ENCODE measurements around the gene MOV10.

Gene MOV10

DNA sequence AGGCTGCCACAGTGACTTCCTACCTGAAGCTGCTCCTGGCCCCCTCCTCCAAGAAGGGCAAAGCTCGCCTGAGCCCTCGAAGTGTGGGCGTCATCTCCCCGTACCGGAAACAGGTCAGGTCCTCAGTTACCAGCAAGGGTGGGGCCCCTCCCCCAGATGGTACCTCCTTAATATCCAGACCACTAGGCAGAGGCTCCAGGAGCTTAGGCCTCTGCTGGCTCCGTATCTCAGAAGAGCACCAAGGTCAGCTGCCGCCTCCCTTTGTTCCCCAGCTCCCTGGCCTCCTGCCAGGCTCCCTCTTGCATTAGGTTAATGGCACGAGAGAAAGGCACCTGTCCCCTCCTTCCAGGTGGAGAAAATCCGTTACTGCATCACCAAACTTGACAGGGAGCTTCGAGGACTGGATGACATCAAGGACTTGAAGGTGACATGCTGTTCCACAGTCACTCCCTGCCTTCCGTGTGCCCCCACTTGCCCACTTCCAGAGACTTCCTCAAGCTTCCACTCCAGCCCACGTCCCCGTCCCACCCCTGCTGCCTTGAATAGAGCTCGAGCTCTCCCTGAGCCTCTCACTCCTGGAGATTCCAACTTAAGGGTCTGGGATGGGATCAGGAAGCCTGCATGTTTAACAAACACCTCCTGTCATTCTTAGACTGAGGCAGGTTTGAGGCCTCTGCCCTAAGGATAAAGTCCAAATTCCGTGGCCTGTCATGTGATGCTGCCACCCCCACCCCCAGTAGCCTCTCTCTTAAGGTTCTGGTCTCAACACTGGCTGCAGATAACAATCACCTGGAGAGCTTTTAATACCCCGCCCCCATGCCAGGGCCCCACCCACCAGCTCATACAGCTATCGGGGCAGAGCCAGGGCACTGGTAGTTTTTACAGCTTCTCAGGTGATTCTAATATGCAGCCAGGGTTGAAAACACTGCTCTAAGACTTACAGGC is 24.2 kb downstream of the MOV10 start:
- no peak for DNase-seq (ENCODE audit: low spot score)

DNA sequence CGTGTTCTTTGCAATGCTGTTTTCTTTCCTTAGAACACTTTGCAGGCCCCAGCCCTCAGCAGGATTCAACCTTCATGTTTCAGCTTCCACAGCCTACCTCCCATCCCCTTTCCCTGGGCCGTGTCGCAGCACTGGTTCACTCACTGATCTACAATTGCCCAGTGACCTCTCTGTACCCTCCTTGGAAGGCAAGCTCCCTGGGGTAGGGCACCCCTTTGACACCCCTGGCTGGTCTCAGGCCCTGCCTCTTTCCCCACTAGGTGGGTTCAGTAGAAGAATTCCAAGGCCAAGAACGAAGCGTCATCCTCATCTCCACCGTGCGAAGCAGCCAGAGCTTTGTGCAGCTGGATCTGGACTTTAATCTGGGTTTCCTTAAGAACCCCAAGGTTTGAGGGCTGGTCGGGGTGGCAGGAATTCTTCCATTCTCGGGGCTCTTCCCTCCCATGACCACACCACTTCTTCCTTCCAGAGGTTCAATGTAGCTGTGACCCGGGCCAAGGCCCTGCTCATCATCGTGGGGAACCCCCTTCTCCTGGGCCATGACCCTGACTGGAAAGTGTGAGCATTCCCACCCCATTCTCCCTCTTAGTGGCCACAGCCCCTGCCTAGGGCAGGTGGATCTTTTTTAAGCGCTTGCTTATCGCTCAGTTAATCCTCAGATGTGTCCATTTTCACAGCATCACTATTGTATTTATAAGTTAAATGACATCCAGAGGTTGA is 25.1 kb downstream of the MOV10 start:
- no peak for DNase-seq (ENCODE audit: low spot score)

DNA sequence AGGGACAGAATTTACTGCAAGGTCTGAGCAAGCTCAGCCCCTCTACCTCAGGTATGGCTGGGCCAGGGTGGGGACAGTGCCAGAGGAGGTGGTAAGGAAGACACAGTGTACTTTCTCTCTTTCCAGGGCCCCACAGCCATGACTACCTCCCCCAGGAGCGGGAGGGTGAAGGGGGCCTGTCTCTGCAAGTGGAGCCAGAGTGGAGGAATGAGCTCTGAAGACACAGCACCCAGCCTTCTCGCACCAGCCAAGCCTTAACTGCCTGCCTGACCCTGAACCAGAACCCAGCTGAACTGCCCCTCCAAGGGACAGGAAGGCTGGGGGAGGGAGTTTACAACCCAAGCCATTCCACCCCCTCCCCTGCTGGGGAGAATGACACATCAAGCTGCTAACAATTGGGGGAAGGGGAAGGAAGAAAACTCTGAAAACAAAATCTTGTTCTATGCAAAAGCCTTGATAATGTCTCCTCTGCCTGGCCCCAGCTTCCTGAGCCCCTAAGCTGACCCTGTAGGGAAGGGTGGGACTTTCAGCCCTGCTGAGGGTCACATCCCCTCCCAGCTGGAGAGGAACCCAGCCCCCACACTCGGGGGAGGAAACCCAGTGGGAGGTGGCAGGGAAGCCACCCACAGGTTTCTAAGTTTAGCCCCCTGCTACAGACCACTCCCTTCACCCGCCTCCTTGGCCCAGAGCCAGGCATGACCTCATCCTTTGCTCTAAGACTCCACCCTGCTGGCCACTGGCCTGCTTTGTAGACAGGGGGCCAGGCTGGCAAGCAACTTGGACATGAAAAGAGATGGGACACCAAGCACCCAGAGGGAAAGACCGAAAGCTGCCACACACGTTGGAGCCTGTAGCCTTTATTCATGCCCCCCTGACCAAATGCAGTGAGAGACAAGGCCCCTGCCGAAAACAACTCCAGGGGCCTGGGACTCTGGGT is 26.1 kb downstream of the MOV10 start:
- peak; percentile 91 for DNase-seq (ENCODE audit: low spot score)

DNA sequence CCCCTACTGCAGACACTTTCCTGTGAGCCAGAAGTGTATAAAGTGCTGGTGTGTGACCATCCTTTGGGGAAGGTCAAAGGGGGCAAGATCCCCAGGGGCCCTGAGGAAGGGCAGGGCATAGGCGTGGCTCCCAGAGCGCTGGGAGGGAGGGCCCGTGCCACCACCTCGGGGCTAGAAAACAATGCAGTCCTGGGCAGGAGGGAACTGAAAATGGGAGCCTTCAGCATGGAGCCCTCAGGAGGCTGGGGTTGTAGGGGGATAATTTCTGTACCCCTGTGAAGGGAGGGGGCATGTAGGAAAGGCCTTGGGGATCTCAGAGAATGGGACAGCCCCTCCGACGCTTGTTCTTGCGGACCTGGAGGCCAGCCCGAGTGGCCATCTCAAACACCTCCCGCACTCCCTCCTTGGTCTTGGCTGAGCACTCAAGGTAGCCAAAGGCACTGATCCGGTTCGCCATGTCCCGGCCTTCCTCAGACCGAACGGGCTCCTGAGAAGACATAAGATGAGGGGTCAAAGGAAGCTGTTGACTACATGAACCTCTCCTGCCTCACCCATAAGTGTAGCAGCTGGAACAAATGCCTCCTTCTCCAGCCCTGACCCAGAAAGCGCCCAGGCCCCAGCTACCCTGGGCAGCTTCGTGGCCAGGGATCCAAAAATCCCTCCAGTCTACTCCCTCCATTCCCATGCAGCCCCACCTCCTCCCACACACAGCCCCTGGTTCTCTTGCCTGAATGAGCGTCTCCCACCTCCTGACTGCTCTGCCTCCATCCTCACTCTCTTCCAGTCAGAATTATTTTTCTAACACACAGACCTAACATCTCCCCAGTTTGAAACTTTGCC is 27.0 kb downstream of the MOV10 start:
- no peak for DNase-seq (ENCODE audit: low spot score)

DNA sequence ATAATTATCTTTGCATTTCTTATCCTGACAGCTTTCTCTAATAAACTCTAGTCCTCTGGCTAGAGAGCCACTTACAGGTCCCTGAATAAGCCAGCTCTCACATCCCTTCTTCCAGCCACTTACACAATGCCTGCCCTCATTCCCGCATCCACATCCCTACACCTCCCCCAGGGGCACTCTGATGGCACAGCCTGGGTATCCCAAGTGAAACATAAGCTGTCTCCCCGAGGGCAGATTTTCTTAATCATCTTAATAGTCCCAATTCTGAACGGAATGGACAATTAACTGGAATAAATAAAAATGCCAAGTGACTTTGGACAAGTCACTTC is 27.6 kb downstream of the MOV10 start:
- DNase-seq (ENCODE audit: low spot score), result no peak

DNA sequence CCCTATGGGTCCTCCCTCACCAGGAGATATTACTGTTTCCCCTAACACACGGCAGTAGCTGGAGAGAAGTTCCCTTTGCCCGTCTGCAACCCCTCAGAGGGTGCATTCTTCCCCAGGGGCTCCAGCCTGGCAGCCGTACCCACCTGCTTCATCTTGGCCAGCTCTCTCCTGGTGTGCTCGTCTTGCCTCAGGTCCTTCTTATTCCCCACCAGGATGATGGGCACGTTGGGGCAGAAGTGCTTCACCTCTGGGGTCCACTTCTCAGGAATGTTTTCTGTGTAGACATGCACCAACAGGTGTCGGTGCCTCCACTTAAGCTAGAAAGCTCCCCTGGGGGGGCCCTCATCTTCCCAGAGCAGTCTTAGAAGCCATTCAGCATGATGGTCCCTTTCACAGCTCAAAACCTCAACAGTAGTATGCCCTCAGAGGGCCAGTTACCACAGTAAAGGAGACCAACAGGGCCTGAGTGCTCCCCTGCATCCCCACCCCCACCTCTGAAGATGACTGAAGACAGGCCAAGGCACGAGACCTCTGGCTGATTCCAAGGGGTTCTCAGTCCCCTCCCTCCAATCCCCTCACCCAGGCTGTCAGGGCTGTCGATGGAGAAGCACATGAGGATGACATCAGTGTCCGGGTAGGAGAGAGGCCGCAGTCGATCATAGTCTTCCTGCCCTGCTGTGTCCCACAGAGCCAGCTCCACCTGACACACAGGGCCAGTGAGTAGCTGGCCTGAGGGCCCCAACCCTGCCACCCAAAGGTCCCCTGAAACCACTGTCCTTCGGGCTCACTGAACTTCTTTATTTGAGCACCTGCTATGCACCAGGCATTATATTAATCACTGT is 28.2 kb downstream of the MOV10 start:
- no peak for DNase-seq (ENCODE audit: low spot score)

DNA sequence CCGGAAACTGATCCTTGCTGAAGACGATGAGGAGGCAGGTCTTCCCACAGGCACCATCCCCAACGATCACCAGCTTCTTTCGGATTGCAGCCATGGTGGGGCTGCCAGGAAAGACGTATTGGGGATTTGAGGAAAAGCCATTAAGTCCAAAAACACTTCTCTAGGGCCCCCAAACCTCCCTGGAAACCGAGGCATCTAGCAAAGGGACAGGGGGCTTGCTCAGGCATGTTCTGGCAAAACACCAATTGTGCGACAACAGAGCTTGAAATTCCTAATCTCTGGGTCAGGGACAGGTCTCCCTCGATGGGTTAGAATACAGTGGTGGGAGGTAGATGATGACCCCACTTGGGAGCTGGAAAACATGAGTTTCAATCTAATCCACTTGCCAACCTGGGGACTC is 29.2 kb downstream of the MOV10 start:
- DNase-seq (ENCODE audit: low spot score), result no peak

DNA sequence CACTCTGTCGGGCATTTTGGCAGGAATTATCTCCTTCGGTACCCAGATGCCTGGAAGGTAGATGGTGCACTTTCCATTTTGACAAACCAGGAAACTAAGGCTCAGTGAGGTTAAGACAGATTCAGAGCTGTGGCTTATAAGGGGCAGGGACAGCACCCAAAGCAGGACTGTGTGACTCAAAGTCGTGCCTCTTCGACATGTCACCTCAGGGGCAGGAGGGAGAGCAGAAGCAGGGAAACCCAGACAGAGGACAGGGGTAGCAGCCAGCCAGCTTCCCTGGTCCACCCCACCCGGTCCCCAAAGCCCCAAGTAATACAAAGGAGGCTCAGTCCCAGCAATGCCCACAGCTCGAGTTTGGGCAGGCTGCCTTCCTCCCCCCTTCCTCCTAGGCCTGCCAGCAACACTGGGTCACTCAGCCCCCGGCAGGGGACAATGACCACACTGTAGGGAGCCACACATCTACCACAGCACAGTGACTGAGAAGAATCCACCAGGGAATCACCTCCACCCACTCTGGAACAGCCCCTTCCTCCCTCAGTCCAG is 30.0 kb downstream of the MOV10 start:
- DNase-seq (ENCODE audit: low spot score), result no peak

DNA sequence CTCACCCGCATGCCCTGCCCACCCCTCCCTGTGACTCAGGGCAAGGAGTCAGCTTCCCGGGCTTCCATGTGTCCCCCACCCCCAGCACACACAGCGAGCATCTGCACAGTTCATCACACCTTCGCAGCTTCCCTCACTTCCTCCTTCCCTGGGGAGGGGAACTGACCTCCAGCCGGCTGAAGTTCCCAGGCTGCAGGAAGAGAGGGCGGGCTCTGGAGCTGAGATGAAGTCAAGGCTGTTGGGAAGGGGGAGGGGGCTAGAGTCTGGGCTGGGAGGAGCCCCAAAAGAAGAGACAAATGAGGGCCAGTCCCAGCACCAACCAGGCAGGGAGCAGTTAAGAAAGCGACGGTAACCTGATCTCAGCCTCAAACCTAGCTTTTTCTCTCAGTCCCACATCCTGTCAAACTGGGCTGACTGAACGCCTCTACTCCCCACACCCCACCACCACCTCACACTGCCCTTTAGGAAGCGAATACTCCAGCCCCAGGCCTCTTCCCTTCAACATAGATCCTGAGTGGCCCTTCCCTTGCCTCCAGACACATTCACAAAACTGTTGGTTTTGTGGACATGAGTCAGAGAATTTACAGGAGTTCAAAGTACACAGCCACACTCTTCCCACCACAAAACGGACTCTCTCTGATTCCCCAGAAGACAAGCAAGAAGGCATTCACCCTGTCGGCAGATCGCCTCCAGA is 30.6 kb downstream of the MOV10 start:
- DNase-seq (ENCODE audit: low spot score), result peak; percentile 77

DNA sequence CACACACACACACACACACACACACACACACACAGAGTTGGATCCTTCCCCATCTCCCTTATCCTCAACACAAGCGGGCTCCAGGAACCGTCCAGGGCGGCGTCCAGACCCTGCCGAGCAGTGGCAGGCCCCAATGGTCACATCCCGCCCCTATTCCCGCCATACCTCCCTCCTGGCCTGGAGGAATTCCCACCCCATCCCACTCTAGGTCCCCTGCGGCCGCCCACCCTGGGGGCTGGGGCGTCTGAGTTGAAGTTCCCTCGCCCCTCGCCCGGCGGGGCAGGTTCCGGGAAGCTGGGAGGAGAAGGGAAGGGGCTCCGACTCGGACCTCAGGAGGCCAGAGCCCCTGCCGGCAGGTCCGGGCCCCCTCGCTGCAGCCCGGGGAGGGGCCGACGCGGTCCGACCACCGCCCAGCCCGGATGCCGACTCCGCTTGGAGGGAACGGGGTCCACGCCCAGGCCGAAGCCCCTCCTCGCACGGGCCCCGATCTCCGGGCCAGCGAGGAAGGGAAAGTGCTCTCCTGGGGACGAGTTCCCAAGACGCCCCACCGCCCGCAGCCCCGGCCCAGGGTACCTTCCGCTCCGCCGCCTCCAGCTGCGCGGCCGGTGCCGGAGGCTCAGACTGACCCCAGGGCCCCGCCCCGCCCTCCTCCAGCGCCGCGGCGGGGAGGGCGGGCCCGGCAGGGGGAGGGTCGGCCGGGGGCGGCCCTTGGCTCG is 32.2 kb downstream of the MOV10 start, which contains the start of gene RHOC:
TSS of gene RHOC (minus strand) at position 623 of the 716 bp plus-strand sequence. CDS start 3,328 bp downstream, outside the sequence.
- DNase-seq (ENCODE audit: low spot score), result peak; percentile 76

DNA sequence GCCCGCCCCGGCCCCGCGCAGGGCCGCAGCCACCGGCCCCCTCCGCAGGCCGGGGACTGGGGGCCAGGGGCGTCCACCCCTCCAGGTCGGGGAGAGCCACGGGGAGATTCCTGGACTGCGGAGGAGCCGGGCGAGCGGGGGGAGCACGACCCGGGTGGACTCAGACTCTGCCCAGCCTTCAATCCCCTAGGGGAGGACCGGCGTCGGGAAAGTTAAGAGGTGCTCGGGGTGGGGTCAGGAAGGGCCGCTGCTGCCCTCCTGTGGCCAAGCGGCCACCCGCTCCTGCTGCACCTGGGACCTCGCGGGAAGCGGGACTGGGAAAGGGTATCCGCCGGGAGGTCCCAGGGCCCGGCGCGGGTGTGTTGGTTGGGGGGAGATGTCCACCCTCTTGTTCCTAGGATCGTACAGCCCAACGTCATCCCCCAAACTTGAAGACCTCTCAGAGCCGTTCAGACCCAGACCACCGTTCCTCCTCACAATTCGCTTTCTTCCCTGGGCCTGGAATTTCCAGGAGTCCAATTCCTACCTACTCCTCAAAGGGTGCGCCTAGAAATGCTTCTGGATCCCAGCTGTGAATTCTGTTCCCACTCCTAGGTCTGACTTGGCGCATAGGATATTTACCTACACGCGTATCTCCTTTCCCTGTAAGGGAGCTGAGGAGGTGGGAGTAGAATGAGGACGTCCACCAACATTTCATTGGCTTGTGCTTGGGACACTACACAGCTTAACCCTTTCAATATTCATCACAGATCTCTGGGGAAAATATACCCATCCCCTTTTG is 33.0 kb downstream of the MOV10 start:
- peak; percentile 75 for DNase-seq (ENCODE audit: low spot score)

DNA sequence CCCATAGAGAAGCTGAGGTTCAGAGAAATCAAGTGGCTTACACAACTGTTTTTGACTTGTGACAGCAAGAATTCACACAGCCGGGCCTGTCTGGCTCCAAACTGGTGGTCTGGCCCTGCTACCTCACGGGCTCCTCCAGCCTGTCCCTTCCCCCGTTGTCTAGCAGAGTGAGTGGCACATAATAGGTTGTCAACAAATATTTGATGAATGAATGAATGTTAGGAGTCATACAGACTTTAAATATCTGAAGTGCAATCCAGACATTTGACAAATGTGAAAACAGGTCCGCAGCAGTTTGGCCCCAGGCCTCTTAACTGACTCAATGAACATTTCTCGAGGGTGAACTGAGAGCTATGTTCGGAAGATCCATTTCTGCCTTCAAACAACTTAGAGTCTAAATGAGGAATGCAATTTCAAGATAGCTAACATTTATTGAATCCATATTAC is 33.6 kb downstream of the MOV10 start:
- DNase-seq (ENCODE audit: low spot score), result no peak

DNA sequence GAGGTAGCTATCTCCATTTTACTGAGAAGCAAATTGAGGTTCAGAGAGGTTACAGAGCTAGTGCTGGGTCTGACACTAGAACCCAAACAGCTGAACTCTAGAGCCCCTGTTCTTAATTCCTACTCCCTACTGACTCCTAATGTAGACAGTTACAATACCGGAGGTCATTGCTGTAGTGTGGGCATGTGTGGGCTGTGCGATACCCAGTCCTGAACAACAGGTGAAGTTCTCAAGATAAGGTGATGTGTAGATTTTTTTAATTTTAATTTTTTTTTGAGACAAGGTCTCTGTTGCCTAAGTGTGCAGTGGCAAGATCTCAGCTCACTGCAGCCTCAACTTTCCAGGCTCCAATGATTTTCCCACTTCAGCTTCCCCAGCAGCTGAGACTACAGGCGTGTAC is 34.0 kb downstream of the MOV10 start:
- DNase-seq (ENCODE audit: low spot score), result no peak

DNA sequence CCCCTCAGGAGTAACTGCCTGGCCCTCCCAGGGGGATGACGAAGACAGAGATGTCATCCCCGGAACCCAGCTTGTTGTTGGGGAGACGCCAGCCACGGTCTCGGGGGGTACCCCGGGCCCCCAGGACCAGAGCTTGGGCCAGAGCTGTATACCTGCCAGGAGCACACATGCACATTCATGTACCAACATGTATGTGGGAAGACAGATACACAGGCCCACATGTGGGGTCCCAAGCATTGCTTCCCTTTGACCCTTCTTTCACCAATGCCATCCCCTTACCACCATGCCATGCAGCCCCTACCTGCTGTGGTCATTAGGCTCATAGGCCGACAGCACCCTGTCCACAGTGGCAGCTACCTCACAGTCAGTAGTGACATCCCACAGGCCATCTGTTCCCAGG is 35.7 kb downstream of the MOV10 start:
- DNase-seq (ENCODE audit: low spot score), result no peak

DNA sequence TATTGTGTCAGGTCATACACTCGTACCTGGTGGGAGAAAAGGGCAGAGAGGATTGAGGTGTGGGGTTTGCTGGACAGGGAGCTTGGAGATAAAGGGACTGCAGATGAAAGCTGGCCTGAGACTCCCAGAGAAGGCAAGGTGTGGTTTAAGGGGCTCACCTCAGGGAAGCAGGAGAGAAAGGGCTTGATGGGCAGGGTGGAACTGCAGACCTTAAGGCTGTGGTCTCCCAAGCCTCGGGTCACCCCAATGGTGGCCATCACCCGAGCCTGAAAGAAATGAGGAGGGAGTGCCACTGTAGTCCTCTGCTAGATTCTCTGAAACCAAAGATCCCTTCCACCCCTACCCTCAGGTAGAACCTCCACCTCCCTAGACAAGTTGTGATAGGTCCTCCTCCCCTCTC is 36.1 kb downstream of the MOV10 start:
- DNase-seq (ENCODE audit: low spot score), result no peak

DNA sequence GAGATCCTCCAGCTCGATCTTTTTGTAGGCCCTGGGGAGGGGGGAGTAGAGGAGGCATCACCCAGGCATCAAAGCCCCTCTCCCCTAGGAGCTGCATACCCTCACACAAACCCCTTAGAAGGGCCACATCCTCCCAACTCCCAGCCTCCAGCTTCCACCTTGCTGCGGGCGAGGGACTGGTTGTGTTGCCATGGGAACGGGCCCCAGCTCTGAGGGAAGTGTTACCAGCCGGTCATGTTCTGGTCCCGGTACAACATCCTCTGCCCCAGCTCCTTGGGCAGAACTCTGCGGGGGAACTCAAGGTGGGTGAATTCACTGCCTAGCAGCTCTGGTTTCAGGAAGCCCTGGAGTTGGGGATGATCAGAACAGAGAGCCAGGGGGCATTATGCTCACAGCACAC is 36.6 kb downstream of the MOV10 start:
- no peak for DNase-seq (ENCODE audit: low spot score)

DNA sequence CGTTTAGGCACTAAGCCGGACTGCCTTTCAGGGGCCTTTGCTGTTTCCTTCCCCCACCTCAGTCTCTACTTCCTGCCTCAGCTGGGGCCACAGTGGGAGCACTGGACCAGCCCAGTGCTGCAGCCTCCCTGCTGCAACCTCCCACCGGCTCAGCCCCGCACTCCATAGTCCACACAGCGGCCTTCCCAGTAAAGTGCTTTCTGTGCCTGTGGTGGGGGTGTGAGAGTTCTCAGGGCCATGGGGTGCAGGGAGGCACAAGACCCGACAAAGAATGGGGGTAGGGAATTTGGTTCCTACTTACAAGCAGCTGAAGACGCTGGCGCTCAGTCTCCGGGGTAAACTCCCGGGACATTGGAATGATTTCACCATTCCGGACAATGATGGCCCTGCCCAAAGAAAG is 37.2 kb downstream of the MOV10 start:
- DNase-seq (ENCODE audit: low spot score), result no peak

DNA sequence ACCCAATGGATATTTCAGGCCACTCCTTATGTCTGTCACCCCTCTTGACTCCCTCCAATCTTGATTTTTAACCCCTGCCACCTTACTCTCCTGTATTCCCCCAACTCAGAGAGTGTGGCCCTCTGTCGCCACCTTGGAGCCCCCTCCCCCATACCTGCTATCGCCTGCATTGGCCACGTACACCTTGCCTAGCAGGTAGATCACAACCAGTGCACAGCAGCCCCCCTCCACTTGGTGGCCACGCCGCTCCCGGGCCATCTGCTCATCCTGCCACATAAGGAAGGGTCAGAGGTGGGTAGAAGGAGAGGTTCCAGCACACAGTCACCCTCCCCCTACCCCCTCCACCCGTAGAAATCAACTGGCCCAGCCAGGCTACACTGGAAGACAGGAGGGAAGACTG is 37.7 kb downstream of the MOV10 start:
- DNase-seq (ENCODE audit: low spot score), result no peak

Data from NAMALWA (cell line).